Measurements from ENCODE around the gene EIF5.

Gene EIF5

DNA sequence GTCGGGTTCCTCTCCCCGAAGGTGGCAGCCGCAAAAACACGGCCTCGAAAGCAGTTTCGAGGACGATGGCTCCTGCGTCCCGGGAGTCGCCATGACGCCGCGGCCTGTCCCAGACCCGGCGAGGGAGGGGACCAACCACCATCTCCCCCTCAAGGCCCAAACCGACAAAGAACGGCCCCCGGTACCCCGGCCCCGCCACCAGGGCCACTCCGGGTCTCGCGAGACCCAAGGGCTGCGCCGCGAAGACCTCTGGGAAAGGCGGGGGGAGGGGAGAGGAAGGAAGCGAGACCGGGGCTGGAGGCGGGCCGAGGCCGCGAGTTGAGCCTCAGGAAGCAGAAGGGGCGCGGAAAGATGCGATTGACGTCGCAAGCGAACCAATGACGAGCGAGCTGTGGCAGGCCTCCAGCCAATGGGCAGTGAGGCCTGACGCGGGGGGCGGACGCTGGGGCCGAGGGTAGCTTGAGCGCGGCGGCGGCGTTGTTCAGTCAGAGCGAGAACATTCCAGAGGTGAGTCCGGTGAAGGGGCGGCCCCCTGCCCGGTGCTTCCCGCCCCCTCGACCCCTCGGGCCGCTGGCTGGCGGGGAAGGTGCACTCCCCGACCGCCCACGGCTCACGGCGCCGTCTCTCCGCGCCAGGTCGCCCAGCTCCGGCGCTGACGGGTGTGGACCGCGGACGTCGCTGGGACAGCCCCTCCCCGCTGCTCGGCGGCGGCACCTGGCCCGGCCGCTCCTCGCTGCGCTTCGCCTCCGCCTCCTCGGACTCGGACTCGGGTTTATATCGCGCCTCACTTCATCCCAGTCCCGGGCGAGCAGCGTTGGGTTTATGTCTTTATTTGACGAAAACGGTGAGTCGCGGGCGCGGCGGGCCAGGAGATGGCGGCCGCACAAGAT, at the start of gene EIF5:
EIF5 (plus strand) TSS at position 484 of the 890 bp plus-strand sequence. CDS start 1,624 bp downstream, outside the sequence.
- DNase-seq, result peak; percentile 99

DNA sequence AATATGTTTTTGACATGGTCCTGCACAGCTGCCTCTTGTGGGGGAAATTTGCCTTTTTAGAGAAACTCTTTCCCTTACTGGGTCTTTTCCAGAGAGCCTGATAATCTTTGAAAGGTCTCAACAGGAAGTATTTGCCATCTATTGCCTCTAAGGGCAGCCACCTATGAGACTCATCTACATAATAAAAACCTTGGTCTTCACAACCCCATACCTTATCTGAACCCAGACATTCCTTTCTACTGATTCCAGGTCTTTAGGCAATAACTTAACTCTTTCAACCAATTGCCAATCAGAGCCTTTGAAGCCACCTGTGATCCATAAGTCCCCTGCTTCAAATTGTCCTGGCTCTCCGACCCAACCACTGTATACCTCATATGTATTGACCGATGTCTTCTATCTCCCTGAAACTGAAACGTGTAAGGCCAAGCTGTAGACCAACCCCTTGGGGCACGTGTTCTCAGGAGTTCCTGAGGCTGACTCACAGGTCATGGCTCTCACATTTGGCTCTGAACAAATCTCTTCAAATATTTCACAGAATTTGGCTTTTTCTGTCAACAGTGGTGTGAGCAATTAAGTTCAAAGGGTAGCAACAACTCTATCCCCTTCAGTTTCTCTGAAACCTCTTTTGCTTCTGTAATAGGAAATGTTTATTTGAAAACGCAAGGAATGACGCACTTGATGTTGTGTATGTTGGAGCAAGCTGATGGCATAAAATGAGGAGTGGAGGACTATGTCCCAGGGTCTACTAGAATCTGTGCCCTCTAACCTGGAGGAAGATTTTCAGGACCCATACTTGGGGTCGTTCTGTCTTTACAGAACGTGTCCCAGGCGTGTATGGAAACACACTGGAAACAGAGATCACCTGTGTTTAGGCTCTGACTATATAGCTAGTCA, 49.2 kb upstream of the EIF5 start:
- DNase-seq, result no peak

- DNase-seq, result no peak
These were observed 47.6 kb upstream of the EIF5 start for GRCh38 chr14:103286460-103286859.

GRCh38 chr14:103286968-103287850, 46.8 kb upstream of the EIF5 start:
- DNase-seq, result no peak

DNA sequence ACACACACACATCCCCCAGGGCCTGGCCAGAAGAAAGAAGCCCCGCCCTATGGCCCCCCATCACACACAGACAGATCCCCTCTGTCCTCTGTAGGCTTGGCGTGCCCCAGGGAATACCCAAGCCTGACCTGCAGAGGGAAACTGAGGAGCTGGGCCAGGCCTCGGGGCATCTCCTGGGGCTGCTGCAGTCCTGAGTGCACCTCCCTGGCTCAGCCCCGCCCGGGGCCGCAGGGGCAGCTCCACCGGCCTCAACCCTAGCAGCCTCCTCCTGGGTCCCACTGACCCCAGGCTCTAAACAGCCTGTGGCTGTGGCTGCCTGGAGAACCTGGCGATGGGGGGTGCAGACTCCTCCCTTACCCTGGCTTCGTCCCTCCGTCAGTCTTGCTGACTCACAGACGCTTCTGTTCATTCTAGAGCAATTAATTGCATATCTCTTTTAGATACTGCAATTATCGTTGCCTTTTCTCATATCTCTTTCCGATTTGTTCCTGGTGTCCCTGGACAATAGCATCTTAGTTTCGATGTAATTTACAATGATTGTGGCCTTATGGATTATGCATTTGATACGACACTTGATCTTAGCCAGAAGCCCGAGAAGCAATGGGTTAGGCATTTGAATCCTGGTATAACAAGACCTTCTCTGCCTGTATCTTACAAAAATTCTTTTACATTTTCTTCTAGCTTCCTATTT, 45.8 kb upstream of the EIF5 start:
- DNase-seq, result no peak

- no peak for DNase-seq
These were observed 44.0 kb upstream of the EIF5 start for GRCh38 chr14:103290056-103290455.

- DNase-seq, result no peak
These were observed 43.5 kb upstream of the EIF5 start for GRCh38 chr14:103290494-103290893.

GRCh38 chr14:103290961-103291360, 43.1 kb upstream of the EIF5 start:
- no peak for DNase-seq

GRCh38 chr14:103292426-103293374, 41.3 kb upstream of the EIF5 start:
- peak; percentile 68 for DNase-seq

- DNase-seq, result no peak
These were observed 40.6 kb upstream of the EIF5 start for GRCh38 chr14:103293465-103293864.

DNA sequence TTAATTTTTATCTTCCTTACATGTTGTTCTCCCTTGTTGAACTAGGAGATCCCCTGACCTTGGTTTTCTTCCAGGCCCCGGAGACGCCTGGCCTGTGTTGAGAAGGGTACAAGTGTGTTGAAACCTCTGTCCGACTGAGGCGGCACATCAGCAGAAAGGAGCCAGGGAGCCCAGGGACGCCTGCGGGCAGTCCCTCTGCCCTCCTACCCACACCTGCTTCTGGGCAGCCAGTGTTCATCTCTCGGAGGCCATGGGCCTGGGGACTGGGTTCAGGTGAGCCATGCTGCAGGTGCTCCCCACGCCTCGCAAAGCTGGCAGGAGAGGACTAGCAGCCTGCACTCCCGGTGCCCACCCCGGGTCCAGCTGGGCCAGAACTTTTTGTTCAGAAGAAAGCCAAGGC, 39.9 kb upstream of the EIF5 start:
- no peak for DNase-seq

- DNase-seq, result no peak
These were observed 38.0 kb upstream of the EIF5 start for GRCh38 chr14:103296007-103296406.

GRCh38 chr14:103296987-103297386, 37.0 kb upstream of the EIF5 start:
- no peak for DNase-seq

DNA sequence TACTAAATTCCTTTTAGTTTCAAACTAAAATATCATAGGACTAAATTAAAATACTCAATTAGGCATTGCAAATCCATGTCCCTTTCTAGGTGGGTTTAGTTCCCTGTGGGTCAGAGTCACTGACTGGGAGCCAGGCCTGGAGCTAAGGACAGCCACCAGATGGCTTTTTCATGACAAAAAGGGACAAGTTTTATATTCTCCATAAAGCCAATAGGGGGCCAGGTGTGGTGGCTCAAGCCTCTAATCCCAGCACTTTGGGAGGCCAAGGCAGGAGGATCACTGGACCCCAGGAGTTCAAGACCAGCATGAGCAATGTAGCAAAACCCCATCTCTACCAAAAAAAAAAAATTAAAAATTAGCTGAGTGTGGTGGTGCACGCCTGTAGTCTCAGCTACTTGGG, 35.4 kb upstream of the EIF5 start:
- no peak for DNase-seq

DNA sequence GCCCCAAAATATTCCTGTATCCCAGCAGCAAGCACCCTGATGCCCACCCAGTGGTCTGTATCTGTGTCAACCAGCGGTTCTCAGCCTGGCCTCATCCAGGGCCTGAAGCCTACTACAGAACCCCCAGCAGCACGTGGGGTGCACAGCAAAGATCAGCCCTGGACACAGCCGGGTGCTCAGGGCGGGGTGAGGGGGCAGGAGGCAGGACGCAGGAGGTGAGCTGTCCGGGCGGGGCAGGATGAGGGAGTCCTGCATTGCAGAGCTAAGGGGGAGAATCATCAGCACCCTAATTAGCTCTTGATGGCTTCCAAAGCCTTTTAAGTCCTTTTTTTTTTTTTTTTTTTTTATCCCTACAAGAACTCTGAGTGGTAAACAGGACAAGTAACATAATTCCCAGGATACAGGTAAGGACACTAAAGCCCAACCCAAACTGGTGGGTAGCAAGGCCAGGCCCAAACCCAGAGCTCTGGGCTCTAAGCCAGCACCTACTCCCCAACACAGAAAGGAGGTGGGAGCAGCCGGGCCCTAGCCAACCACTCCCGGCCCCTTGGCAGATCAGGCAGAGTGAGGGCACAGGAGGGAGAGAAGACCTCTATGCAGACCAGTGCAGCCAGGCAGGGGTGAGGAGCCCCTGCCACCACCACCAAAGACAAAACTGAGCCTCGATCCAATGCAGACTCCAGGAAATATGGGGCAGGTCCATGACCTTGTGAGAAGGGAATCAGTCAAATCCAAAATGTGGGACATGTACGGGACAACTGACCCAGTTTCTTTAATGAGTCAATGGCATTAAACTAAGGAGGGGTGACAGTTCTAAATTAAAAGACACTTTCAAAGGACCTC, 32.3 kb upstream of the EIF5 start:
- DNase-seq, result no peak

GRCh38 chr14:103302966-103303365, 31.1 kb upstream of the EIF5 start:
- no peak for DNase-seq

- DNase-seq, result no peak
These were observed 29.3 kb upstream of the EIF5 start for GRCh38 chr14:103304706-103305105.

DNA sequence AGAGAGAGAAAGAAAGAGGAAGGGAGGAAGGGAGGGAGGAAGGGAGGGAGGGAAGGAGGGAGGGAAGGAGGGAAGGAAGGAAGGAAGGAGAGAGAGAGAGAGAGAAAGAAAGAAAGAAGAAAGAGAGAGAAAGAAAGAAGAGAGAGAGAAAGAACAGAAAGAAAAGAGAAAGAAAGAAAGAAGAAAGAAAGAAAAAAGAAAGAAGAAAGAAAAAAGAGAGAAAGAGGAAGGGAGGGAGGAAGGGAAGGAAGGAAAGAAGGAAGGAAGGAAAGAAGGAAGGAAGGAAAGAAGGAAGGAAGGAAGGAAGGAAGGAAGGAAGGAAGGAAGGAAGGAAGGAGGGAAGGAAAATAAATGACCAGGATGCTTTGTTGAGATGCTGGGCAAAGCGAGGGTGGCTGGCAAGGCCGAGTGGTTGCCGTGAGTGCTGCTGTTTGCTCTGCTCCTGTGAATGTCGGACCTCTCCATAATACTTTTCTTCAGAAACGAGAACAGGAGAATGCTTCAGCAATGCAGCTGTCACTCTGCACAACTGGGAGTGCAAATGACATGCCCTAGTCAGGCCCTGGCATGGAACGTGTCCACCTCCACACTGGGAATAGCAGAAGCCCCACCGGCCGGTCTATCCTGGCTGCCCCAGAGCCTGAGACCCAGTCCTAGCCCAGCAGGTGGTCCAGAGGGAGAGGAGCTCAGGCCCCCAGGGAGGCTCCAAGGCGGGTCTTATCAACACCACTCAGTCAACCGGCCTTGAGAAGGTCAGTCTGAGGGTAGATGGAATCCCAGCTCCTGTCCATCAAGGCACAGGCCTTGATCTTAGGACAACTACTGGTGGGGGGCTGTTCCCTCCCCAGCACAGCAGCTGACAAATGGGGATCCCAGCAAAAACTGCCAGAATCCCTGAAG, 25.1 kb upstream of the EIF5 start:
- no peak for DNase-seq

DNA sequence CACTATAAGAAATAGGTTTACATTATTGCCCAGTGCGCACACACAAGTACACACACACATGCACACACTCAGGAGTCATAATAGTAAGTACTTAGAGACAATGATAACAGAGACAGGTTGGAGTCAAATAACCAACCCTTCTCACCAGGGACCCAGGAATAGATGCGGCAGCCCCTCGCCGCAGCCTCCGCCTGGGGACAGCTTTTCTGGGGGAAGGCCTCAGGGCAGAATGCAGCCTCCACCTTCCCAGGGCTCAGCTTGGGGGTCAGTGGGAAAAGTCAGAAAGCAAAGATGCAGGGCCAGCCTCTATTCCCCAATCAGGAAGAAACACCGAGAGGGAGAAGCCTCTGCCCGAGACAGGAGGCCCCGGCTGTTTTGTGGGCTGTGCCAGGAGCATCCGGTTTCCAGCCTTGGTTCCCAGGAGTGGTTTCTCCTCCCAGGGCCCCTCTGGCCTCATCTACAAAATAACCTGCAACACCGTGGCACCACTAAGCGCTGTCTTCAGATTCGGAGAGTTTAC, 23.4 kb upstream of the EIF5 start:
- no peak for DNase-seq

Measured in CD4-positive, alpha-beta T cell treated with Interleukin-12 subunit alpha and Interleukin-12 subunit beta, for 1 hour (primary cell).